K562 (cell line): ENCODE data around the gene CD3D. TPM values are rescaled to one million over a fixed set of nuclear protein-coding genes. Genes with fewer than 3 reads are reported as not detected.
"Not testable (repeated sequence)": the region's sequence is repeated elsewhere in the genome, so short reads cannot be mapped to it uniquely, and the experiment has no call there.

Source experiments
- ATAC-seq: fragments of 200-7000 bp; cut with Tn5 transposase; 3 replicates; pipeline ENCODE4 v1.9.1; 2020; ENCODE audit warnings: moderate library complexity
- BruUV-seq: library from RNA; stranded (reverse); fragments of 400-500 nt; replicated peaks from 2 replicates; lab custom pipeline; 2021; lab: Mats Ljungman, UMichigan
- CTCF ChIA-PET: fragments of 300-600 bp; formaldehyde crosslinking; extraction: SDS; loops from one replicate; lab custom pipeline; 2021; ENCODE audit warnings: low intra/inter-chr PET ratio; lab: Yijun Ruan, JAX
- POLR2A ChIA-PET: fragments of 300-600, 350-650 bp; sonication (Branson Sonifier 250); formaldehyde crosslinking; extraction: SDS; loops from one replicate; lab custom pipeline; 2021; ENCODE audit warnings: antibody characterized with exemption, inconsistent platforms; lab: Yijun Ruan, JAX
- DNase-seq, 4 experiments: peaks; one replicate each; pipeline versions ENCODE4 v3.0.0 to v3.0.0-alpha.2; 2011 to 2018; ENCODE audit warnings: low spot score in 3 of 4, mixed read lengths in 3 of 4; ENCODE audit errors: extremely low read depth in 1 of 4
- FAIRE-seq: peaks from 2 replicates; lab custom pipeline; 2011; peaks lifted over from hg19 to GRCh38; lab: Jason Lieb, UNC
- H2AFZ ChIP-seq: 2 replicates; pipeline ENCODE4 v1.6.0; 2011; ENCODE audit warnings: low read depth, low read length, control low read depth, inconsistent platforms
- H3K27ac ChIP-seq: fragments of 200-600 bp; 3 replicates; pipeline ENCODE4 v1.8.0; 2011; ENCODE audit warnings: low read depth, mild to moderate bottlenecking, control low read depth, inconsistent platforms, low read length, moderate library complexity, mixed read lengths; ENCODE audit errors: extremely low read depth
- H3K27me3 ChIP-seq, 2 experiments: fragments of 300-600 bp in 1 of 2; 2 replicates in 1 of 2; 3 replicates in 1 of 2; pipeline versions ENCODE4 v1.6.0 to v1.8.0; 2011; ENCODE audit warnings: inconsistent platforms in 2 of 2, low read length in 2 of 2, mild to moderate bottlenecking in 1 of 2, mixed read lengths in 1 of 2, moderate library complexity in 1 of 2; ENCODE audit not compliant: control insufficient read depth in 2 of 2, insufficient read depth in 2 of 2
- H3K36me3 ChIP-seq: fragments of 300-600 bp; 3 replicates; pipeline ENCODE4 v1.8.0; 2011; ENCODE audit warnings: mild to moderate bottlenecking, low read length, inconsistent platforms; ENCODE audit not compliant: control insufficient read depth, insufficient read depth
- H3K4me1 ChIP-seq, 2 experiments: fragments of 200-600 bp in 1 of 2; replicated peaks in 1 of 2; 2 replicates in 1 of 2; 3 replicates in 1 of 2; pipeline versions ENCODE4 v1.5.1 to v1.8.0; 2011; ENCODE audit warnings: inconsistent platforms in 2 of 2, low read length in 2 of 2, mild to moderate bottlenecking in 1 of 2, mixed read lengths in 1 of 2, moderate library complexity in 1 of 2; ENCODE audit not compliant: control insufficient read depth in 2 of 2, insufficient read depth in 2 of 2
- H3K4me2 ChIP-seq: 2 replicates; pipeline ENCODE4 v1.6.1; 2011; ENCODE audit warnings: low read length, control low read depth, inconsistent platforms, mixed read lengths; ENCODE audit not compliant: insufficient read depth
- H3K4me3 ChIP-seq: fragments of 200-600 bp; sonication (generic), shearing (Covaris generic); 2 replicates; pipeline ENCODE4 v1.5.1; 2016; ENCODE audit warnings: control low read depth, inconsistent platforms
- H3K79me2 ChIP-seq: fragments of 200-600 bp; 3 replicates; pipeline ENCODE4 v1.8.0; 2011; ENCODE audit warnings: low read length, inconsistent platforms; ENCODE audit not compliant: control insufficient read depth, insufficient read depth
- H3K9ac ChIP-seq, 2 experiments: 2 replicates each; pipeline versions ENCODE4 v1.6.0 to v1.6.1; 2011; ENCODE audit warnings: low read depth in 2 of 2, low read length in 2 of 2, control low read depth in 1 of 2, inconsistent platforms in 1 of 2, mild to moderate bottlenecking in 1 of 2, mixed read lengths in 1 of 2; ENCODE audit not compliant: insufficient read depth in 1 of 2
- H3K9me1 ChIP-seq: one replicate; pipeline ENCODE4 v1.6.0; 2011; ENCODE audit warnings: inconsistent platforms, mild to moderate bottlenecking, low read length, moderate library complexity; ENCODE audit not compliant: control insufficient read depth, insufficient read depth
- H3K9me3 ChIP-seq: replicated peaks from 2 replicates; pipeline ENCODE4 v1.5.1; 2011; ENCODE audit warnings: low read depth, low read length, inconsistent platforms; ENCODE audit not compliant: control insufficient read depth, insufficient read depth
- H4K20me1 ChIP-seq: replicated peaks from 2 replicates; pipeline ENCODE4 v1.6.1; 2011; ENCODE audit warnings: low read length, inconsistent platforms, mixed read lengths; ENCODE audit not compliant: control insufficient read depth, insufficient read depth
- BRF2 ChIP-seq: IDR thresholded peaks from 3 replicates; pipeline ENCODE4 v1.6.1; 2011; ENCODE audit warnings: borderline replicate concordance, mild to moderate bottlenecking; ENCODE audit not compliant: insufficient read length, insufficient read depth
- FUS ChIP-seq: fragments of 200-400 bp; formaldehyde crosslinking; optimal IDR thresholded peaks from 2 replicates; pipeline ENCODE3; 2017; ENCODE audit warnings: low read depth, low read length
- MXD1 ChIP-seq: fragments of 250-450 bp; sonication (Bioruptor Pico); IDR thresholded peaks from 2 replicates; pipeline ENCODE4 v1.8.0; 2021; ENCODE audit warnings: borderline replicate concordance, mild to moderate bottlenecking, moderate library complexity; ENCODE audit not compliant: poor library complexity, severe bottlenecking
- MYBL2 ChIP-seq, 2 experiments: fragments of 450-650 bp in 1 of 2; sonication (generic) in 1 of 2; formaldehyde crosslinking in 1 of 2; IDR thresholded peaks; 2 replicates each; pipeline versions ENCODE4 v1.6.1 to v1.8.1; 2017 to 2022; ENCODE audit warnings: borderline replicate concordance in 1 of 2, inconsistent platforms in 1 of 2, low read depth in 1 of 2, mild to moderate bottlenecking in 1 of 2, missing genetic modification reagents in 1 of 2, moderate library complexity in 1 of 2
- SMARCB1 ChIP-seq: IDR thresholded peaks from 2 replicates; pipeline ENCODE4 v1.6.1; 2011; ENCODE audit warnings: improper control_type of control experiment, low read depth; ENCODE audit not compliant: insufficient read length
- SRSF1 ChIP-seq: fragments of 200-400 bp; formaldehyde crosslinking; IDR thresholded peaks from 2 replicates; pipeline ENCODE4 v1.6.1; 2017; ENCODE audit warnings: mild to moderate bottlenecking, low read depth, low read length, moderate library complexity
- WGBS: fragments of 100-300 bp; shearing (Covaris generic); methylation state at CpG from one replicate; pipeline ENCODE4 v1.1.6; 2016; ENCODE audit warnings: low coverage, mixed read lengths; ENCODE audit not compliant: insufficient coverage; ENCODE audit errors: missing lambda C conversion rate; 5-methylcytosine and 5-hydroxymethylcytosine counted together
- in situ Hi-C: fragments of 300-500 bp; cut with MboI; formaldehyde crosslinking; loops from 4 replicates; pipeline ENCODE4 v1.15.0; 2018; ENCODE audit warnings: inconsistent platforms, mixed read lengths
- intact Hi-C: fragments of 100-400 bp; cut with micrococcal nuclease; formaldehyde crosslinking; loops from 2 replicates; pipeline ENCODE4 v1.14.2; 2022
- polyA plus RNA-seq, 8 experiments: library from polyadenylated mRNA; depleted of rRNA in 4 of 8; stranded (reverse) in 5 of 8; unstranded in 3 of 8; fragments of >200 nt; fragmentation: Nextera tagmentation in 2 of 8; fragmentation: Illumina TruSeq in 1 of 8; extraction: Ambion mirVana in 2 of 8; extraction: Trizol in 1 of 8; gene quantifications; 2 replicates each; pipeline versions ENCODE4 v1.2.1 to v1.2.3, GENCODE V29; 2011 to 2014; ENCODE audit warnings: inconsistent platforms in 1 of 8, missing spikeins in 1 of 8
- total RNA-seq, 7 experiments: library from RNA; depleted of rRNA in 6 of 7; stranded (reverse); fragments of >200 nt in 6 of 7; fragmentation: Illumina TruSeq in 2 of 7; extraction: Trizol in 2 of 7; gene quantifications; 2 replicates each; pipeline versions ENCODE4 v1.2.1 to v1.2.3, GENCODE V29; 2011 to 2021; ENCODE audit warnings: low replicate concordance in 1 of 7
- TF ChIP-seq, protein P1 (sequence below): sonication (generic); formaldehyde crosslinking; IDR thresholded peaks from 2 replicates; pipeline ENCODE4 v1.8.0; 2022; ENCODE audit warnings: missing genetic modification reagents, mild to moderate bottlenecking, borderline replicate concordance
- TF ChIP-seq, protein P2 (sequence below): fragments of 250-450 bp; sonication (Bioruptor Pico); IDR thresholded peaks from 2 replicates; pipeline ENCODE4 v1.5.0; 2021; ENCODE audit warnings: mild to moderate bottlenecking, borderline replicate concordance

The CD3D gene
- total and polyA plus RNA-seq, 9 of the 15 experiments (the other 6 are each of a cell fraction or from before 2014, with no cell fraction given), result 36.2 to 238 (median 67.1) TPM

GRCh38 chr11:118308995-118309528 is 33.4 kb downstream of the CD3D start:
- WGBS, result 54% methylated on average over 5 of the region's 5 CpGs
- H2AFZ ChIP-seq, ATAC-seq, H3K36me3 ChIP-seq, H3K9me1 ChIP-seq, DNase-seq, H3K27me3 ChIP-seq, H3K9ac ChIP-seq, H3K27ac ChIP-seq, intact Hi-C loops, H3K4me3 ChIP-seq, in situ Hi-C loops, H3K9me3 ChIP-seq, H3K79me2 ChIP-seq, BruUV-seq, CTCF ChIA-PET, FAIRE-seq, H4K20me1 ChIP-seq, H3K4me2 ChIP-seq: not testable (repeated sequence)
- POLR2A ChIA-PET, result interaction anchor here (0.6 to 1.0 kb wide), 3 partner anchors 10 to 110 kb away, joined by 3 to 5 read pairs (median 5); no protein-coding TSS in a partner anchor
- H3K4me1 ChIP-seq, result peaks cover 0 to 21% of the 10 kb centered on the region in 2 experiments; a peak in 3 of 5 replicates

DNA sequence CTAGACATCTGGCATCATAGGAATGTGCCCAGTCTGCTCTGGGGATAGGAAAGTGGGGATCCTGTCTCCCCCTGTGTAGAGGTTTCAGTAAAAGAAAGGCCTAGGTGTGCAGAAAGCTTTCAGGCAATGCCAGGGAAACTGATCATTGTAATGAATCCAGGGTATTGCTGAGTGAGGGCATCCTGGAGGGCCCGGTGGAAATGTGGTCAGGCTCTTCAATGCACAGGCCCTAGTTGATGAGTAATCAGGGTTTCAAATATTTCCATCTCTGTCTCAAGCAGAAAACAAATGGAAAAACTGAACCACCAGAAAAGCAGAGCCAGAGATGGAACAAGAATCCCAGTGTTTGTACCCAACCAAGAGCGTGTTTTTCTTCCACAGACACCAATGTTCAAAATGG is 35.9 kb downstream of the CD3D start:
- Histone ChIP-seq H3K36me3 (no peaks in the 10 kb centered on the region), H3K27me3 (peaks cover 4 to 6% of the 10 kb centered on the region in 2 experiments; a peak in 3 of 5 replicates), H3K79me2 (no peaks in the 10 kb centered on the region), H2AFZ (no peak overlapping the region), H3K4me1 (peaks cover 0 to 8% of the 10 kb centered on the region in 2 experiments; a peak in 3 of 5 replicates), H3K27ac (no peak overlapping the region), H3K9me3 (no peaks in the 10 kb centered on the region), H3K9me1 (no peaks in the 10 kb centered on the region), H3K4me3 (no peak overlapping the region), H4K20me1 (no peaks in the 10 kb centered on the region), H3K9ac (no peak overlapping the region), H3K4me2 (no peak overlapping the region)
- 18% methylated on average over 2 of the region's 2 CpGs for WGBS
- BruUV-seq, result no TSS peak
- ChIA-PET POLR2A (no interaction called here), CTCF (no interaction called here)
- no peak for ATAC-seq
- DNase-seq, result no peak
- in situ Hi-C loops, result no loop called here
- FAIRE-seq, result peak; percentile 11
- intact Hi-C loops, result no loop called here
- TF ChIP-seq FUS (no peak), SMARCB1 (no peak), BRF2 (no peak), MXD1 (CRISPR knock-in tag) (no peak), MYBL2 (IDR thresholded peaks at IDR 0.05; ENCODE audit: low read depth) (no peak), MYBL2 (CRISPR knock-in tag; IDR thresholded peaks at IDR 0.05; ENCODE audit: borderline replicate concordance) (no peak), SRSF1 (no peak)
- TF ChIP-seq, protein P1, sequence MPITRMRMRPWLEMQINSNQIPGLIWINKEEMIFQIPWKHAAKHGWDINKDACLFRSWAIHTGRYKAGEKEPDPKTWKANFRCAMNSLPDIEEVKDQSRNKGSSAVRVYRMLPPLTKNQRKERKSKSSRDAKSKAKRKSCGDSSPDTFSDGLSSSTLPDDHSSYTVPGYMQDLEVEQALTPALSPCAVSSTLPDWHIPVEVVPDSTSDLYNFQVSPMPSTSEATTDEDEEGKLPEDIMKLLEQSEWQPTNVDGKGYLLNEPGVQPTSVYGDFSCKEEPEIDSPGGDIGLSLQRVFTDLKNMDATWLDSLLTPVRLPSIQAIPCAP (CRISPR knock-in tag), result no peak
- TF ChIP-seq, protein P2, sequence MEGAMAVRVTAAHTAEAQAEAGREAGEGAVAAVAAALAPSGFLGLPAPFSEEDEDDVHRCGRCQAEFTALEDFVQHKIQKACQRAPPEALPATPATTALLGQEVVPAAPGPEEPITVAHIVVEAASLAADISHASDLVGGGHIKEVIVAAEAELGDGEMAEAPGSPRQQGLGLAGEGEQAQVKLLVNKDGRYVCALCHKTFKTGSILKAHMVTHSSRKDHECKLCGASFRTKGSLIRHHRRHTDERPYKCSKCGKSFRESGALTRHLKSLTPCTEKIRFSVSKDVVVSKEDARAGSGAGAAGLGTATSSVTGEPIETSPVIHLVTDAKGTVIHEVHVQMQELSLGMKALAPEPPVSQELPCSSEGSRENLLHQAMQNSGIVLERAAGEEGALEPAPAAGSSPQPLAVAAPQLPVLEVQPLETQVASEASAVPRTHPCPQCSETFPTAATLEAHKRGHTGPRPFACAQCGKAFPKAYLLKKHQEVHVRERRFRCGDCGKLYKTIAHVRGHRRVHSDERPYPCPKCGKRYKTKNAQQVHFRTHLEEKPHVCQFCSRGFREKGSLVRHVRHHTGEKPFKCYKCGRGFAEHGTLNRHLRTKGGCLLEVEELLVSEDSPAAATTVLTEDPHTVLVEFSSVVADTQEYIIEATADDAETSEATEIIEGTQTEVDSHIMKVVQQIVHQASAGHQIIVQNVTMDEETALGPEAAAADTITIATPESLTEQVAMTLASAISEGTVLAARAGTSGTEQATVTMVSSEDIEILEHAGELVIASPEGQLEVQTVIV (CRISPR knock-in tag), result no peak
